HG03521 (cell line): ENCODE results near the gene ABCG8.

Source experiments
- ATAC-seq: cut with Tn5 transposase; IDR thresholded peaks from one replicate; pipeline ENCODE4 v1.9.1; 2021; ENCODE audit warnings: mild to moderate bottlenecking, moderate library complexity; ENCODE audit not compliant: unreplicated experiment

The ABCG8 gene

GRCh38 chr2:43838560-43839267, at the start of gene ABCG8, which contains the start of gene ABCG5:
ABCG8 (plus strand) TSS chr2:43838971; CDS start chr2:43839054, 83 bp downstream.
ABCG5 (minus strand) TSS chr2:43838839; CDS start chr2:43838679, 160 bp downstream.
- ATAC-seq: no peak

GRCh38 chr2:43790147-43790546, 48.6 kb upstream of the ABCG8 start:
- ATAC-seq: no peak

GRCh38 chr2:43791035-43791765, 47.6 kb upstream of the ABCG8 start:
- ATAC-seq: no peak

DNA sequence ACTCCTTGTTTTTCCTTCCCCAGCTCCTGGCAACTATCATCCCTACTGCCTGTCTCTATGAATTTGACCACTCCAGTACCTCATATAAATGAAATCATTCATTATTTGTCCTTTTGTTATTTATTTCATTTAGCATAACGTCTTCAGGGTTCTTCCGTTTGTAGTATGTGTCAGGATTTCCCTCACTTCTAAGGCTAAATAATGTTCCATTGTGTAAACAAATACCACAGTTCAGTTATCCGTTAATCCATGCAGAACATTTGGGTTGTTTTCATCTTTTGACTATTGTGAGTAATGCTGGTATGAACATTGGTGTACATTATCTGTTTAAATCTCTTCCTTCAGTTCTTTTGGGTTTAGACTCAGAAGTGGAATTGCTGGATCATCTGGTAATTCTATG, 46.1 kb upstream of the ABCG8 start:
- ATAC-seq: no peak

- no peak for ATAC-seq
Observed at GRCh38 chr2:43794956-43795355, 43.8 kb upstream of the ABCG8 start.

DNA sequence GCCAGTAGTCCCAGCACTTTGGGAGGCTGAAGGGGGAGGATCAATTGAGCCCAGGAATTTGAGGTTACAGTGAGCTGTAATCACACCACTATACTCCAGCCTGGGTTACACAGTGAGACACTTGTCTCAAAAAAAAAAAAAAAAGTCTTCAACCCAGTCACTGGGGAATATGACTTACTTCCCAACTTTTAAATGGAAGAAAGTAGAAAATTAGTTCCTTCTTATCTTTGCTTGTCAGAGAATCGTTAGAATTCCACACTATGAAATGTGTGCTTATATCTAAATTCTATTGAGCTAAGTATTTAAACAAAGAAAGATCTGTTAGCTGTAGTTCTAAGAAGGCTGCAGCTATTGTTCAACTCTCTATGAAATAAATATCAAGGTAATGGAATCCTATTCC, 42.6 kb upstream of the ABCG8 start:
- ATAC-seq: no peak

DNA sequence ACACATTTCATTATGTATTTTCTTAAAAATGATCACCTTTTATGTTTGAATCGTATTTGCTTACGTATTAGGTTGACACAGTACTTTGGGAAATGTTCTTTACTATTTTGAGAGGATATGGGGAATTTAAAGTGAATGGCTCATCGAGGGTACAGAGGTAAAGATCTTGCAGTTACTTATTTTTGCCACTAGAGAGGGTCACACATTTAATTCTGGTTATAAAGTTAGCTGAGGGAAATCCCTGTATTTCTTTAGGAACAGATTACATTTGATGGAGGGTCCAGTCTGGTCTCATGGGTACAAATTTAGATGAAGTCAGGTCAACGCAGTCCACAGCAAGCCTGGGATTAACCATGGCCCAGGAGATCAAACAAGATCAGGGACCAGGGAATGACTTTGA, 40.5 kb upstream of the ABCG8 start:
- no peak for ATAC-seq

GRCh38 chr2:43800894-43801293, 37.9 kb upstream of the ABCG8 start:
- ATAC-seq: no peak

GRCh38 chr2:43802135-43802534, 36.6 kb upstream of the ABCG8 start:
- ATAC-seq: no peak

- no peak for ATAC-seq
Observed at GRCh38 chr2:43803113-43803512, 35.7 kb upstream of the ABCG8 start.

- no peak for ATAC-seq
Observed at GRCh38 chr2:43806719-43807031, 32.1 kb upstream of the ABCG8 start.

GRCh38 chr2:43810452-43810851, 28.3 kb upstream of the ABCG8 start:
- ATAC-seq: no peak

DNA sequence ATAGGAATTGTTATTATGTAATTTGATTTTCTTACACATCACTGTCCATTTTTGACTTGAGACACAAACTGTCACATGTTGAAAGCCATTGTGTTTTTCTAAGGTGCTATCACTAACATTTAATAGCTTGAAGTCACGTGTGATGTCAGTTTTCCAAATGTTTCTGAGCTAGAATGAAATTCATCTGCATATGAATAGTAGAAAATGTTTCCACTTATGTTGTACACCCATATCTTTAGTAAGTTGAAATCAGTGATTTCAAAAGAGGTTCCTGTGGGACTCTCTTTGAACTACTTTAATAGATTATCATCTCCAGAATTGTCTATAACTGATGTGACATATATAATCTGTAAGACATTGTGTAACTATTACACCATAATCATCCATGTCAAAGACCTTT, 27.9 kb upstream of the ABCG8 start:
- ATAC-seq: no peak

DNA sequence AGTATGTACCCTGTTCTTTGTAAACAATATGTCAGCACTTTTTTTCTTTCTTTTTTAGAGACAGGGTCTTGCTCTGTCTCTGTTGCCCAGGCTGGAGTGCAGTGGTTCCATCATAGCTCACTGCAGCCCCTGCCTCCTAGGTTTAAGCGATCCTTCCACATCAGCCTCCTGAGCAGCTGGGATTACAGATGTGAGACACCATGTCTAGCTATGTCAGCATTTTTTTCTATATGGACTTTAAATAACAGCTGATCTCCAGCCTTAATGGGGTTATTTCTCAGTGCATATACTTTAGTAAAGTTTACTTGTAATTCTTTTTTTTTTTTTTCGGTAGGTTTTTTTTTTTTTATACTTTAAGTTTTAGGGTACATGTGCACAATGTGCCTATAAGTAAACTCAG, 26.8 kb upstream of the ABCG8 start:
- ATAC-seq: no peak

DNA sequence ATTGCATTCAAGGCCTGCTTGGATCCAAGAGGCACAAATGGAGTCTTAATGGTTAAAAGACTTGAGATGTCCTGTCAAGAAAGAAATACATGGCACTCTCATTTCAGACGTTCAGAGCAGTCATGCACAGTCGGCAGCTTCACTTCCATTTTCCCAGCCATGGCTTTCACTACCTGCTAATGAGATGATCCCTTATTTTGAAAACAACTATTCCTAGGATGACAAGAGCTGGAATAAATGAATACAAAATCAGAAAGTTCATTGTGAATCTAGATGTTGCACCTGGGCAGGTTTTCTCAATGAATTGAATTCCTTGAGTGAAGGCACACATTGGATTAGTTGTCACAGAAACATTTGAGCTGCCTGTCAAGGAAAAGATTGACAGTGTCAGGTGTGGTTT, 25.8 kb upstream of the ABCG8 start:
- ATAC-seq: no peak

- ATAC-seq: no peak
Observed at GRCh38 chr2:43814711-43815110, 24.1 kb upstream of the ABCG8 start.

GRCh38 chr2:43818761-43819160, 20.0 kb upstream of the ABCG8 start:
- no peak for ATAC-seq

GRCh38 chr2:43819491-43820163, 19.1 kb upstream of the ABCG8 start:
- ATAC-seq: no peak

DNA sequence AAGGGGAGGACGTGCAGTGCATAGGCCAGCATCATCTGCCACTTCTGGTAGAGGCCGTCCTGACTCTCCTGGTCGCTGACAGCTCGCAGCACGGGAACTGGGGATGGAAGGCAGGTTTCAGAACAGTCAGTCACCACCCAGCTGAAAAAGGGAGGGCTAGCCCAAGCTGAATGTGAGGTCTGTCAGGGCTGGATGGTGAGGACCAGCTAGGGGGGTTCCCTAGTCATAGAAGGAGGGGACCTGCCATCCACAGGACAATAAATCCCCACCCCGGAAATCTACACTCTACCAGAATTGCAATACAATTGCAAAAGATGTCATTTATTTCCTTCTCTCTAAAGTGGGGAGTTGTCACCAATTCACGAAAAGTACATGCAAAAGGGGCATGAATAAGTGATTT, 15.9 kb upstream of the ABCG8 start:
- no peak for ATAC-seq

DNA sequence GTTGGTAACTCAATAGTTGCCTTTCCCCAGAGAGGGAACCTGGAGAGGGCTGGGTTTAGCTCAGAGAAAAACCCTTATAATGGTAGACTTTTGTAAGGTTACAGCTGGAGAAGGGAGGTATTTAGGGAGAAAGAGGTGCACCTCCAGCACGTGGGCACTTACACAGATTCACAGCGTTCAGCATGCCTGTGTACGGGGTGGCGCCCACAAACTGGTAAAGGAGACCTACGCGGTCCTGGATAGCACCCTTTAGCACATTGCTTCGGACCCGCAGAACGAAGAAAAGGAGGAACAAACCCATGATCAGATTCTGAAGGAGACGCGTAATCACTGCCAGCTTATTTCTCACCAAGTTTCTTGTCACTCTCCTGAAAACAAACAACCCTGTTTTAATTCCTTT, 15.0 kb upstream of the ABCG8 start:
- ATAC-seq: no peak

GRCh38 chr2:43824512-43824911, 14.3 kb upstream of the ABCG8 start:
- ATAC-seq: no peak

DNA sequence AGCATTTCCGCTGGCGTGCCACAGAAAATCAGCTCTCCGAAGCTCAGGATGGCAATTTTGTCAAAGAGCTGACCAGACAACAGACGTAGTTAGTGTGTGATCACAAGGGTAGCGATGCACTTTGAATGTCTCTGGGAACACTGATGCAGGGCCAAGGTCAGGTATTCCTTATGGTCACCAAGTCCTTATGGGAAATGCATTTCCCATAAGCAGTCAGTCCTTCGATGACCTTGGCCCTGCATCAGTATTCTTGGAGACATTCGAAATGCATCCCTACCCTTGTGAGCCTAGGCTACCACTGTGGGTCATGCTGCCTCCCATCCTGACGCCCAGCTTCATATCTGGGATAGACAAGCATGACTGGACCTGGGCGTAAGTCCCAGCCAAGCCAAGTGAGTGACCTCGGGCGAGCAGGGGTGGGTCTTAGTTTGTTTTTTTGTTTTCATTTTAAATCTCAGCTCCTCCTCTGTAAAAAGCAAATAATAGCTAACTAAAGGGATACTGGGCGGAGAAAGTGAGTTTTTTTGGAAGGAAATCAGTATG, 13.7 kb upstream of the ABCG8 start:
- ATAC-seq: no peak
